Urinary bladder (tissue), 4 donors: ENCODE measurements around the gene DDIT3. TPM values are rescaled to one million over a fixed set of nuclear protein-coding genes. Genes with fewer than 3 reads are reported as not detected.
"Not testable (repeated sequence)": the region's sequence is repeated elsewhere in the genome, so short reads cannot be mapped to it uniquely, and the experiment has no call there.

ENCODE experiments used
- DNase-seq: peaks from one replicate; pipeline ENCODE4 v3.0.0-alpha.2; 2015; ENCODE audit errors: extremely low spot score
- H3K27ac ChIP-seq: one replicate; pipeline ENCODE4 v1.5.1; 2013; ENCODE audit warnings: low read depth, mild to moderate bottlenecking, moderate library complexity
- H3K36me3 ChIP-seq: one replicate; pipeline ENCODE4 v1.6.1; 2013; ENCODE audit warnings: mild to moderate bottlenecking, moderate library complexity; ENCODE audit not compliant: insufficient read depth
- H3K4me1 ChIP-seq: one replicate; pipeline ENCODE4 v1.6.1; 2013; ENCODE audit warnings: mild to moderate bottlenecking, moderate library complexity; ENCODE audit not compliant: insufficient read depth
- H3K4me3 ChIP-seq: one replicate; pipeline ENCODE4 v1.5.1; 2013; ENCODE audit warnings: low read depth, low read length
- WGBS: extraction: QIAGEN DNeasy Blood & Tissue Kit; methylation state at CpG from one replicate; pipeline ENCODE4 v1.1.7; 2013; 5-methylcytosine and 5-hydroxymethylcytosine counted together
- polyA plus RNA-seq: library from polyadenylated mRNA; stranded (reverse); fragments of 200-250 nt; gene quantifications from one replicate; pipeline ENCODE4 v1.2.3, GENCODE V29; 2013
- total RNA-seq: library from RNA; depleted of rRNA; stranded (reverse); fragments of >200 nt; gene quantifications from one replicate; pipeline ENCODE4 v1.2.3, GENCODE V29; 2014
- donor health status: healthy with polysubstance abuse.
- donor health status: healthy.

Gene DDIT3
- total and polyA plus RNA-seq, 2 donors, result 15.4 to 58.0 TPM

GRCh38 chr12:57525615-57526383 lies 5.5 kb upstream of the DDIT3 start:
- WGBS, result 81% methylated on average over 16 of the region's 16 CpGs
- no peaks in the 10 kb centered on the region for H3K4me1 ChIP-seq

GRCh38 chr12:57524814-57525614 lies 4.7 kb upstream of the DDIT3 start:
- peaks cover 1% of the 10 kb centered on the region for H3K36me3 ChIP-seq
- 62% methylated on average over 11 of the region's 11 CpGs for WGBS
- H3K27ac ChIP-seq, result no peak overlapping the region
- DNase-seq, result no peak
- H3K4me1 ChIP-seq, result no peaks in the 10 kb centered on the region
- H3K4me3 ChIP-seq, result no peak overlapping the region

More at GRCh38 chr12:57525615-57526383, 5.5 kb upstream of the DDIT3 start:
- H3K27ac ChIP-seq, result no peak overlapping the region
- no peak for DNase-seq
- H3K36me3 ChIP-seq, result peaks cover 4% of the 10 kb centered on the region
- H3K4me3 ChIP-seq, result no peak overlapping the region

GRCh38 chr12:57523706-57524614 lies 3.6 kb upstream of the DDIT3 start:
- Histone ChIP-seq H3K27ac (no peak overlapping the region), H3K4me3 (peak overlapping the region; percentile 52), H3K36me3 (peaks cover 1% of the 10 kb centered on the region), H3K4me1 (no peaks in the 10 kb centered on the region)
- 57% methylated on average over 14 of the region's 14 CpGs for WGBS
- no peak for DNase-seq

GRCh38 chr12:57522887-57523705 lies 2.8 kb upstream of the DDIT3 start:
- H3K27ac ChIP-seq, result peak overlapping the region; percentile 68
- H3K4me1 ChIP-seq, result no peaks in the 10 kb centered on the region
- WGBS, result 2% methylated on average over 38 of the region's 38 CpGs
- peak overlapping the region; percentile 52 for H3K4me3 ChIP-seq
- no peak for DNase-seq
- peaks cover 1% of the 10 kb centered on the region for H3K36me3 ChIP-seq

GRCh38 chr12:57522011-57522886 lies 1.9 kb upstream of the DDIT3 start, which contains the start of gene MBD6:
TSS of gene MBD6 (plus strand) at chr12:57522824. CDS start at chr12:57524304, 1,480 bp downstream.
- peak within 1 kb of the TSS; percentile 97 for H3K27ac ChIP-seq
- no peaks in the 10 kb centered on the region for H3K36me3 ChIP-seq
- H3K4me3 ChIP-seq, result peak within 1 kb of the TSS; percentile 52
- WGBS, result 1% methylated on average over 57 of the region's 57 CpGs
- no peaks in the 10 kb centered on the region for H3K4me1 ChIP-seq
- DNase-seq, result peak; percentile 59

GRCh38 chr12:57521525-57522010 lies 1.3 kb upstream of the DDIT3 start:
- peak; percentile 18 for DNase-seq
- Histone ChIP-seq H3K27ac (peak overlapping the region; percentile 97), H3K4me3 (no peak overlapping the region), H3K36me3 (no peaks in the 10 kb centered on the region), H3K4me1 (no peaks in the 10 kb centered on the region)
- 30% methylated on average over 17 of the region's 17 CpGs for WGBS

- Histone ChIP-seq H3K4me3 (peak overlapping the region; percentile 69), H3K36me3 (no peaks in the 10 kb centered on the region), H3K27ac (peak overlapping the region; percentile 95), H3K4me1 (no peaks in the 10 kb centered on the region)
- DNase-seq, result no peak
- WGBS, result 0% methylated on average over 8 of the region's 8 CpGs
Observed at GRCh38 chr12:57519796-57520052, 590 bp downstream of the DDIT3 start.

GRCh38 chr12:57518920-57519795 lies 1.2 kb downstream of the DDIT3 start:
- no peaks in the 10 kb centered on the region for H3K36me3 ChIP-seq
- 28% methylated on average over 7 of the region's 7 CpGs for WGBS
- H3K4me3 ChIP-seq, result peak overlapping the region; percentile 69
- peak overlapping the region; percentile 95 for H3K27ac ChIP-seq
- no peaks in the 10 kb centered on the region for H3K4me1 ChIP-seq
- DNase-seq, result no peak

- H3K36me3 ChIP-seq, result no peaks in the 10 kb centered on the region
- 73% methylated on average over 8 of the region's 8 CpGs for WGBS
- H3K27ac ChIP-seq, result no peak overlapping the region
- no peaks in the 10 kb centered on the region for H3K4me1 ChIP-seq
- DNase-seq, result no peak
- H3K4me3 ChIP-seq, result no peak overlapping the region
Observed at GRCh38 chr12:57518176-57518919, 2.0 kb downstream of the DDIT3 start.

GRCh38 chr12:57517718-57518117 lies 2.6 kb downstream of the DDIT3 start:
- not testable (repeated sequence) for H3K4me3 ChIP-seq

GRCh38 chr12:57517187-57517586 lies 3.1 kb downstream of the DDIT3 start:
- DNase-seq, result no peak
- WGBS, result 42% methylated on average over 1 of the region's 1 CpG
- peaks cover 4% of the 10 kb centered on the region for H3K36me3 ChIP-seq
- H3K4me1 ChIP-seq, result no peaks in the 10 kb centered on the region
- H3K27ac ChIP-seq, result no peak overlapping the region
- no peak overlapping the region for H3K4me3 ChIP-seq

More at GRCh38 chr12:57517718-57518117, 2.6 kb downstream of the DDIT3 start:
- 83% methylated on average over 10 of the region's 10 CpGs for WGBS
- H3K36me3 ChIP-seq, H3K4me1 ChIP-seq, DNase-seq, H3K27ac ChIP-seq: not testable (repeated sequence)
